NB4 (cell line): ENCODE data around the gene EHF.

ENCODE experiments used
- POLR2A ChIP-seq: IDR thresholded peaks from 2 replicates; pipeline ENCODE4 v1.6.1; 2011; ENCODE audit warnings: mild to moderate bottlenecking; ENCODE audit not compliant: insufficient read length; ENCODE audit errors: extremely low read depth
- TF ChIP-seq, protein P1 (sequence below): IDR thresholded peaks from one replicate; pipeline ENCODE4 v1.5.1; 2012; ENCODE audit warnings: low read depth, low read length
- TF ChIP-seq, protein P2 (sequence below): IDR thresholded peaks from 2 replicates; pipeline ENCODE4 v1.6.1; 2011; ENCODE audit warnings: low read depth, low read length

DNA sequence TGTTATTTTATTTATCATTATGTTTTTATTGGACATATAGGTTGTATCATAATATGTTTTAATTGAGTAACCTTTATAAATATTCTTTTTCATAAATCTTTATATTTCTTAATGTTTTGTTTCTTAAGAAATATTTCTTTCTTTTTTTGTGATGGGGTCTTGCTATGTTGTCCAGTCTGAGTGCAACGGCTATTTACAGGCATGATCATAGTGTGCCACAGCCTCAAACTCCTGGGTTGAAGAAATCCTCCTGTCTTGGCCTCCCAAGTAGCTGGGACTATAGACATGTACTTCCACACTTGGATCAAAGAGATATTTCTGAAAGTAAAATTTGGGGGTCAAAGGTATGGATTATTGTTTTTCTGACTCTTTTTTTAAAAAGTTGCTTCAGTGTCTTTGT is 53.1 kb downstream of the EHF start:
- TF ChIP-seq, protein P1, sequence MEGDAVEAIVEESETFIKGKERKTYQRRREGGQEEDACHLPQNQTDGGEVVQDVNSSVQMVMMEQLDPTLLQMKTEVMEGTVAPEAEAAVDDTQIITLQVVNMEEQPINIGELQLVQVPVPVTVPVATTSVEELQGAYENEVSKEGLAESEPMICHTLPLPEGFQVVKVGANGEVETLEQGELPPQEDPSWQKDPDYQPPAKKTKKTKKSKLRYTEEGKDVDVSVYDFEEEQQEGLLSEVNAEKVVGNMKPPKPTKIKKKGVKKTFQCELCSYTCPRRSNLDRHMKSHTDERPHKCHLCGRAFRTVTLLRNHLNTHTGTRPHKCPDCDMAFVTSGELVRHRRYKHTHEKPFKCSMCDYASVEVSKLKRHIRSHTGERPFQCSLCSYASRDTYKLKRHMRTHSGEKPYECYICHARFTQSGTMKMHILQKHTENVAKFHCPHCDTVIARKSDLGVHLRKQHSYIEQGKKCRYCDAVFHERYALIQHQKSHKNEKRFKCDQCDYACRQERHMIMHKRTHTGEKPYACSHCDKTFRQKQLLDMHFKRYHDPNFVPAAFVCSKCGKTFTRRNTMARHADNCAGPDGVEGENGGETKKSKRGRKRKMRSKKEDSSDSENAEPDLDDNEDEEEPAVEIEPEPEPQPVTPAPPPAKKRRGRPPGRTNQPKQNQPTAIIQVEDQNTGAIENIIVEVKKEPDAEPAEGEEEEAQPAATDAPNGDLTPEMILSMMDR, result no peak
- TF ChIP-seq, protein P2, sequence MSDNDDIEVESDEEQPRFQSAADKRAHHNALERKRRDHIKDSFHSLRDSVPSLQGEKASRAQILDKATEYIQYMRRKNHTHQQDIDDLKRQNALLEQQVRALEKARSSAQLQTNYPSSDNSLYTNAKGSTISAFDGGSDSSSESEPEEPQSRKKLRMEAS, result no peak
- no peak for TF ChIP-seq POLR2A
